ENCODE data around the gene MORF4L2. TPM values are rescaled to one million over a fixed set of nuclear protein-coding genes. Genes with fewer than 3 reads are reported as not detected.

Gene MORF4L2
- total RNA-seq, 1 donor from 2014 or later = 166 TPM

GRCh38 chrX:103718120-103718519, 31.6 kb upstream of the MORF4L2 start:
- Histone ChIP-seq H3K9me3 (no peaks in the 10 kb centered on the region), H3K27me3 (ENCODE audit: low read depth) (no peaks in the 10 kb centered on the region), H3K4me3 (no peak overlapping the region), H3K4me1 (no peaks in the 10 kb centered on the region), H3K27ac (no peak overlapping the region), H3K36me3 (no peaks in the 10 kb centered on the region)
- ATAC-seq = no peak
- intact Hi-C loops (cut with DNase I) = no loop called here
- DNase-seq = no peak
- no peak for TF ChIP-seq CTCF (IDR thresholded peaks at IDR 0.05)

GRCh38 chrX:103716962-103717361, 30.5 kb upstream of the MORF4L2 start:
- no peak for TF ChIP-seq CTCF (IDR thresholded peaks at IDR 0.05)
- H3K9me3 ChIP-seq = no peaks in the 10 kb centered on the region
- no peak for ATAC-seq
- no peaks in the 10 kb centered on the region for H3K36me3 ChIP-seq
- H3K27ac ChIP-seq = no peak overlapping the region
- DNase-seq = no peak
- intact Hi-C loops (cut with DNase I) = no loop called here
- H3K4me1 ChIP-seq = no peaks in the 10 kb centered on the region
- H3K4me3 ChIP-seq = no peak overlapping the region
- no peaks in the 10 kb centered on the region for H3K27me3 ChIP-seq (ENCODE audit: low read depth)

GRCh38 chrX:103710609-103711008, 24.1 kb upstream of the MORF4L2 start, which contains the start of gene TMEM31:
Gene TMEM31, plus strand, starts transcription at chrX:103710909. Its CDS starts 1,350 bp downstream, at chrX:103712259.
- H3K4me3 ChIP-seq = no peak within 1 kb of the TSS
- no peaks in the 10 kb centered on the region for H3K4me1 ChIP-seq
- H3K27me3 ChIP-seq (ENCODE audit: low read depth) = no peaks in the 10 kb centered on the region
- TF ChIP-seq CTCF (IDR thresholded peaks at IDR 0.05) = no peak
- no peaks in the 10 kb centered on the region for H3K9me3 ChIP-seq
- intact Hi-C loops (cut with DNase I) = no loop called here
- ATAC-seq (no peak), DNase-seq (no peak)
- no peaks in the 10 kb centered on the region for H3K36me3 ChIP-seq
- no peak within 1 kb of the TSS for H3K27ac ChIP-seq

- Histone ChIP-seq H3K27ac (no peak overlapping the region), H3K4me1 (no peaks in the 10 kb centered on the region), H3K27me3 (ENCODE audit: low read depth) (no peaks in the 10 kb centered on the region), H3K36me3 (no peaks in the 10 kb centered on the region), H3K4me3 (no peak overlapping the region), H3K9me3 (no peaks in the 10 kb centered on the region)
- DNase-seq (no peak), ATAC-seq (no peak)
- intact Hi-C loops (cut with DNase I) = no loop called here
- TF ChIP-seq CTCF (IDR thresholded peaks at IDR 0.05) = no peak
These were observed 18.4 kb upstream of the MORF4L2 start for GRCh38 chrX:103704863-103705262.

- Histone ChIP-seq H3K36me3 (no peaks in the 10 kb centered on the region), H3K4me1 (no peaks in the 10 kb centered on the region), H3K9me3 (no peaks in the 10 kb centered on the region), H3K4me3 (no peak overlapping the region), H3K27me3 (ENCODE audit: low read depth) (no peaks in the 10 kb centered on the region), H3K27ac (no peak overlapping the region)
- DNase-seq = no peak
- ATAC-seq = no peak
- intact Hi-C loops (cut with DNase I) = no loop called here
- no peak for TF ChIP-seq CTCF (IDR thresholded peaks at IDR 0.05)
These were observed 12.7 kb upstream of the MORF4L2 start for GRCh38 chrX:103699243-103699642.

GRCh38 chrX:103697687-103698086, 11.2 kb upstream of the MORF4L2 start:
- Histone ChIP-seq H3K27ac (no peak overlapping the region), H3K4me3 (no peak overlapping the region), H3K4me1 (no peaks in the 10 kb centered on the region), H3K27me3 (ENCODE audit: low read depth) (no peaks in the 10 kb centered on the region), H3K9me3 (no peaks in the 10 kb centered on the region), H3K36me3 (no peaks in the 10 kb centered on the region)
- ATAC-seq (no peak), DNase-seq (no peak)
- no peak for TF ChIP-seq CTCF (IDR thresholded peaks at IDR 0.05)
- intact Hi-C loops (cut with DNase I) = no loop called here

Data from lower lobe of right lung (tissue), 2 donors.